GM19035 (cell line): ENCODE data around the gene ARHGEF19.

ENCODE experiments used
- ATAC-seq: cut with Tn5 transposase; IDR thresholded peaks from one replicate; pipeline ENCODE4 v1.9.1; 2021; ENCODE audit not compliant: unreplicated experiment

Gene ARHGEF19

DNA sequence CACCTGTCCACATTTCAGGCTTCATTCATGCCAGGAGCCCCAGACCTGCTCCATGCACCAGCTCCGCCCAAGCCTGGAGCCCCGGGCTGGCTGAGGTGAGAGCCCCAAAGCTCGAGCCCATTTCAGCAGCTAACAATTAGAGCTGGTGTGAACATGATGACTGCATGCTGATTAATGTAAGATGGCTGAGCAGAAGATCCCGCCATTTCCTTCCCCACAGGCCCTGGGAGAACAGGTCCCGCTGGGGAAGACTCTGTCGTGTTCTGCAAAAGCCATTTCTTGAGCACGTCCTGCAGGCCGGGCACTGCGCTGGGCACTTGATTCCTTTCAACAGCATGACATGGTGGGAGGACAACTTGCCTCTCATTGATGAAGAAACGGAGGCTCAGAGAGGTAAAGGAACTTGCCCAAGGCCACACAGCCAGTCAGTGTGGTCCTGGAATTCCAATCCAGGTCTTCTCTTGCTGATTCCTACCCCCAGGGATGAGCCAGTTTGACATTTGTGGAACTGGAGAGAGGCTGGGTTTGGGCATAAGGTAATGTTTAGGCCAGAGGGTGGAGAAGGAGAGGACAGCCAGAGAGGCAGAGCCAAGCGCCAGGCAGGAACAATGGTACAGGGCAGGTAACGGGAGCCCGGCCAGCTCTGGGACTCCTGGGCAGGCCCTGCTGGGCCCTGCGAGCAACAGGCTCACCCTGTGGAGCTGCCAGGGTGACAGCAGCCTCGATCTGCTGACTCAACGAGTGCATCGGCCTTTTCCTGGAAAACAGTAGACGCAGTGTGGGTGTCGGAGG is 28.5 kb downstream of the ARHGEF19 start:
- ATAC-seq: no peak

DNA sequence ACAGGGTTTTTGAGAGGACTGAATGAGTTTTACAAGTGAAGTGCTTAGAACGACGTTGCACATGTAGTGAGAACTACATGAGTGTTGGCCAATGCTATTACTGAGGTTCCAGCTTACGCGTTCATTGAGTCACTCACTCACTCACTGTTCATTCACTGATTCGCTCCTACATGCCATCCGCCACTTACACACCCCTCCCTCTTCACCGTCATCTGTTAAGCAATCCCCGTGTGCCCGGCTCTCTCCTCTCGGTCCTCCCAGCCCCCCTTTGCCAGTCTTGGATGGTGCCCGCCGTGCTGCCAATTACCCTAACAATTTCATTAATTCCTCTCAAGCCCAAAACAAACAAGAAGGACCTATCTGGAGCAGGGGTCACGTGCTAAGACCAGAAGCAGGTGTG is 29.3 kb downstream of the ARHGEF19 start:
- no peak for ATAC-seq

DNA sequence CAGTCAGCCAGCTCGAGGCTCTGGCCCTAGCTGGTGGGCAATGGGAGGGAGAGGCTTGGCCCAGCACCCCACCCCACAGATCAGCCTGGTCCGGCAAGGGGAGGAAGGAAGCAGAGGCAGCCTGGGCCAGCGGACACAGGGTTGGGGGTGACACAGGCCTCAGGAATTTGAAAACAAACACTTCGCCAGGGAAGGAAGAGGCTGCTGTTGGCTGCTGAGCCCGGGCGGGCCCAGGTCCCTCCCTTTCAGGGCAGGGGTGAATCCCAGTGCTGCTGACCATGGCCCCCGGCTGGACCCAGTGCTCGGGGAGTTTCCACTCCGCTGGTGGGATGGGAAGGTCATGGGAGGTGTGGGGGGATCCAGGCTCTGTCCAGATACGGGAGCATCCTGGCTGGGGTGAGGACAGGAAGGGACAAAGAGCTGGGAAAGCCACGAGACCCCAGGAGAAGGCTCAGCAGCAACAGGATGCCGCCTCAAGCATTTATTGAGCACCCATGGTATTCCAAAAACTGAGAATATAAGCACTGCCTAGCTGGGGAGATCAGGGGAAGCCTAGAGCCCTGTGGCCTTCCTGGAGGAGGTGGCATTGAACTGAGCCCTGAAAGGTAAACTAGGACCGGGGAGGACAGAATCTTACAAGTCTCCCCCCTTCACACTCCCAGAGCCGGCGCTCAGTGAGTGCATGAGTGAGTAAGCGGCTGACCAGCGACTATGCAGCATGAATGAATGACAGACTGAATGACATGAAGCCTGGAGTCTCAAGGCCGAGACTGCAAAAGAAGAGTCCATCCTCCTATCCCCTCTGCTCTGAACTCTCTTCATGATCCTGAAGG is 30.3 kb downstream of the ARHGEF19 start:
- no peak for ATAC-seq

DNA sequence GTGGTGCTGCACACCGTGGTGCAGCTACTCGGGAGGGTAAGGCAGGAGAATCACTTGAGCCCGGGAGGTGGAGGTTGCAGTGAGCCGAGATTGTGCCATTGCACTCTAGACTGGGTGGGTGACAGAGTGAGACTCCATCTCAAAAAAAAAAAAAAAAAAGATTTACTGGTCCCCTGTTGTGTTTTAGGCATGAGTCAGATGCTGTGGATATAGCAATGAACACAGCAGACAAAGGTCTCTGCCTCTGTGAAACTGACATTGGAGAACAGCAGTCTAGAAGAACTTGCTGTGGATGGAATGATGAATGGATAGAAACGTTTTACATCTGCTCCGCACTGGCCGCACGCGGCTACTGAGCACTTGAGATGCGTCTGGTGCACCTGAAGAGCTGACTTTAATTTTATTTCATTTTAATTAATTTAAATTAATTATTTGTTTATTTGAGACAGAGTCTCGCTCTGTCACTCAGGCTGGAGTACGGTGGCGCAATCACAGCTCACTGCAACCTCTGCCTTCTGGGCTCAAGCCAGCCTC is 32.1 kb downstream of the ARHGEF19 start:
- no peak for ATAC-seq

DNA sequence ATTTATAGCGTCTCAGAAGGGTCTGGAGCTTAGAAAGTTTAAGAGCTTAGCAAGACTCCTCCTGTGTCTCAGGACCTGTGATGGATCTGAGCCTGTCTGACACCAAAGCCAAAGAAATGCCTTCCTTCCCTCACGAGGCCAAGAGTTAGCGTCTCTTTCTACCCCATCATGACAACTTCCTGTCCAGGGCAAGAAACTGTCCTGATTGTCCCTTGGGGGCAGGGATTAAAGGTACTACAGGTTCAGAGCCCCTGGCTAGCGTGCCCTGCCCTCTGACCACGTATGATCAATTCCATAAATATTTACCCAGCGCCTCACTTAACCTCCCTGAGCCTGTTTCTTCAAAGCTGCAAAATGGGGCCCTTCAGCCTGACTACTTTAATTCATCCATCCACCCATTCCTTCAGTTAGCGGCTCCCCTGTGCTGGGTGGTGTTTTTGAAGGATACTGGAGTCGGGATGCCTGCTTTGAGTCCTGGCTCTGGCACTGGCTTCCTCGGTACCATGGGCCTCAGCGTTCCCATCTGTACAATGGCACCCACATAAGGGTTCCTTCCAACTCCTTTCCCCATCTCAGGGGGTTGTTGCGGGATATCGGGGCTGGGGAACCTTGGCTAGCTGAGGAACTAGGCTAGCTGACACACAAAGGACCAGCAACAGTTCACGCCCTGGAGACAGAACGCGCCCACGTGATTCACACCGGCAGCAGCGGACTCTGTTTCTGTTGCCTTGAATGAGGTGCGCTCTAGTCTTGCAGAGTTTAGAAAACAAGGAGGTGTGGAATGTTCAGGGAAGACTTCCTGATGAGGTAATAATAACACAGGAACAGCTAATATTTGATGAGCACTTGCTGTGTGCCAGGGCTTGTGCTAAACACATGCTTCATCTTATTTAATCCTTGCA is 33.6 kb downstream of the ARHGEF19 start:
- ATAC-seq: no peak

DNA sequence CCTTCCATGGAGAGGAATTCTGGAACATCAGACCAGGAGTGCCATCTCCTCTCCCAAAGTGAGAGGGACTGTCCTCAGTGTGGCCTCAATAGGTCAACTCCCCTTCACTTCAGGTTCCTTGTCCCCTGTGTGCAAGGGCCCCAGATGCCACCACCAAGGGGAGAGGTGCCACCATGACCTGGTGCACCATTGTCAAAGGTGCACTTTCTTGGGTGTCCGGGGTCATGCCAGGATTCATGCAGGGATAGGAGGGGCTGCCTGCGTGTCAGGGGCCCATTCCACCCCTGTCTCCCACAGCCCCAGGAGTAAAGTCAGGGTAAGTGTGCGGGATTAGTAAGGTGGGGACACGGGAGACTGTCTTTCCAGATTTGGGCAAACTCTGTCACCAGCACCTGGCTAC is 35.1 kb downstream of the ARHGEF19 start:
- ATAC-seq: no peak

DNA sequence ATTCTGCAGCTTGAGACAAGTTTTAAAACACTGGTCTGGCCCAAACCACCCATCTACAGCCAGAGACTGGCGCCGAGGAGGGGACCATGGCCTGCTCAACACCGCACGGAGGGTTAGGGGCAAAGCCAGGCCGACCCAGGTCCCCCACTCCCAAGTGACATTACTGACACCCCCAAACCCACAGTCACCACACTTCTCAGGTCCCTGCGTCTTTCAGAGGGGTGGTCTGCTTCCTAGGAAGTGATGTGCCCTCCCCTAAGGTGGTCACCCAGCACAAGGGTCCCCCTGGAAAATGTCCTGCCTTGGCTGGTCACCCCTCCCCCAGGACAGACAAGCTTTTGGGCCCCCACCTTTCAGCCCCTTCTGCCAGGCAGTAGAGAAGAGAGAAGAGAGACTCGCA is 35.8 kb downstream of the ARHGEF19 start:
- ATAC-seq: no peak

DNA sequence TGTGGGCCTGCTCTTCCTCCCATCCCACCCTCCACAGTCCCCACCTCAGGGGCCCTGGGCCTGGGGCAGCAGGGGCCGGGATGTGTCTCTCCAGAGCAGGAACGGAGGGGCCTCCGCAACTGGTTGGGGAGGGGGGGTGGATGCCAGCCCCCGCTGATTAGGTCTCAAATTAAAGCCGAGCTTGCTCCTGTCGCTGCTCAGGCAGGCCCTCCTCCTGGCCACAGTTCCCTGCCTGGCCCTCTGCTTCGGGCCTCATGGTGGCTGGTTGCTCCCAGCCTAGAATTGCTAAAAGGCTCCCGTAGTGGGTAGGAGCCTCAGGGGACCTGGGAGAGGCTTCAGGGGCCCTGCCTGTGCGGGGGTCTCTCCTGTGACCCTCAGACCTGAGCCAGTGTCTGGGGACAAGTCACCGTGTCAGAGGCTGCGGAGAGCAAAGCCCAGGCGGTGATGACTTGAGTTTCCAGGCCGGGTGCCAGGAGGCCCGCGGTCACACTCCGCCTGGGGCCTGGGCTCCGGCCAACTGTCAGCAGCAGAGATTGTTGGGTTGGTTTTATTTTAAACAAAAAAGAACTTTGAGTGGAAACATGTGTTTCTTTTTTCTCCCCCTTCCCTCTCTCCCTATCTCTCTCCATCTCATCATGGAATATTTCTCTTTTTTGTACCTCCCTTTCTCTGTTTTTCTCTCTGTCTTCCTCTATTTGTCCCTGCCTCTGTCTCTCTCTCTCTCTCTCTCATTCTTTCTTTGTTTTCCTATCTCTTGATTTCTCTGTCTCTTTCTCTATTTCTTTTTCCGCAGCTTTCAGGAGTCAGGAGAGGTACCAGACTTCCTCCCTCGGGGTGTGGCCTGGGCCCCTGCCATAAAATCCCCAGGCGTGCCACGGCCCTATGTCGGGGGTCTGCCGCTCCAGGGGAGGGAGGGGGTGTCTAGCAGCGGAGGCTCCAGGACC is 36.6 kb downstream of the ARHGEF19 start:
- ATAC-seq: no peak

DNA sequence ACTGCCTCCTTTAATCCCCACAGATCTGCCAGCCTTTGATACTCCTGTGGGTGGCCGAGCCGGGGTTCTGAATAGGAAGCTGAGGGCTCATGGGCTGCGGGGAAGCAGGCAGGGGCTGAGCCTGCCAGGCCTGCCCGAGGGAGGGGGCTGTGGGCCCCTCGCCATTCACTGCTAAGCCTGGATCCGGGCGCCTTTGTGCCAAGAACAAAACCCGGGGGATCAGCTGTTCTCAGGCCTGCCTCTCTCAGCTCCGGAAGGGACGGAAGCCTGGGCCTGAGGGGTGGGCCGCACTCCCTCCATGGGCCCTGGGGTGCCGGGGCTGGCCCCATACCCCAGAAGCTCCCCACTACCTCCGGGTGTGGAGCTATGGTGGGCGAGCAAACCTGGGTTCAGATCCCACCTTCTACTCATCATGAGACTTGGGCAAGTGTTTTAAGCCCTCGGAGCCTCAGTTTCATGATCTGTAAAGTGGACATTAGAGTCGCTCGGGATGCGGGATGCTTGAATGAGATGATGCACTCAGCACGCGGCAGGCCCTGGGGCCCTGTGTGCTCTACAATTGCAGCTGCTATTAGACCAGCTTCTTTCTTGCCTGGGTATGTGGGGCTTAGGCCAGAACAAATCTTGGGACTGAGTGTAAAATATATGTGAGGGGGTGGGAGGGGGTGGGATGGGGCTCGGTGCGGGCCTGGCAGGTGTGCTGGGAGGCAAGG is 37.4 kb downstream of the ARHGEF19 start:
- ATAC-seq: no peak

DNA sequence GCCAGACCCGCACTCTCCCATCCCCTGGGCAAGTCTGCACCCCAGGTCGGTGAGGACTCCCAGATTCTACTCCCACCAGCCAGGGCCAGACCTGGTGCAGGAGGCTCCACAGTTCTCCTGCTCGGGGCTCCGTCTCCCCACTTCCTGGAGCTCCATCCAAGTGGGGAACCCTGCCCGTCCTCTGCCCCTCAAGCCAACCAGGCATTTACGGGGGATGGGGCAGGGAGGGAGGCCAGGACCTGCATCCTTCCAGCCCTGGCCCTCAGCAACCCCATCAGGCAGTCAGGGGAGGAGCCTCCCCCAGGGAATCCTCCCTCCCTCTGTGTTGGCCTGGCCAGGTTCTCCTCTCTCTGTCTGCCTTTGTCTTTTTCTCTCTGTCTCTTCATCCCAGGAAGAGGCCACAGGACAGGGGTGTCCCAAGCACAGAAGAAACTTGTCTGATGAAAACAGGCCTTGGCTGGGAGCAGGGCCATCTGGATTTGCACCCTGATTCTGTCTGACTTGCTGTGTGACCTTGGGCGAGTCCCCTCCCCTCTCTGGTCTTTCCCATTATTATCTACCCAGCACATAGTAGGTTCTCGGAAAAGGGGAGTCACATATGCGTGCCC is 38.1 kb downstream of the ARHGEF19 start:
- ATAC-seq: no peak

DNA sequence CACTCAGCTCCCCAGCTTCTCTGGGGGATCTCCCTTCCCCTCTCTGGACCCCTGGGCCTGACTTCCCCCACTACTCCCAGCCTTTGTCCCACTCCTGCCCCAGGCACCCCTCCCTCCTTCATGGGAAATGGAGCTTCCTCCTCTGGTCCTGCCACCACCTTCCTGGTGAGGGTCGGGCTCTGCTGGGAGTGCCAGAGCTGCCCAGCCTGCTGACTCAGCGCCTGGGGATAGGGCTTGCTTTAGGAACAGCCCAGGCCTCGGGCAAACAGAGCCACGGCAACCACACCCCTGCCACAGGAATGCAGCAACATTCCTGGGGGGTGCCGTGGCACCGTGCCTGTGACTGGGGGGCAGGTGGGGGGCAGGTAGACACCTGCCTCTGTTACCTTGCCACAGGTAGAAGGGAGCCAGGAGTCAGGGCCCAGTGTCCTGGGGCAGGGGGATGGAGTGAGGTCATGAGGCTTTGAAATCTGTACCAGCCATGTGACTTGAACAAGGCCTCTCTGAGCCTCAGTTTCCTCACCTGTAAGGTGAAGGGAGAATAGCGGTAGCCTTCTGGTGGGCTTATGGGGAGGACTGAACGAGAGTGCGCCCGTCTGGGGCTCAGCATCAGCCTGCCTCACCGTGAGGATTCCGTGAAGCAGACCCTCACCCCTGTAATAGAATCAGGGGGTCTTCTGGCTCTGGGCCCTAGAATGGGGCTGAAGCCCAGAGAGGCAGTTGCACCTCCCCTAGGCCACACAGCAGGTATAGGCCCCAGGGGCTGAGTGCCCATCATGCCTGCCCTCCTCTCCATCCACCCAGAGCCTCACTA is 38.8 kb downstream of the ARHGEF19 start:
- no peak for ATAC-seq

DNA sequence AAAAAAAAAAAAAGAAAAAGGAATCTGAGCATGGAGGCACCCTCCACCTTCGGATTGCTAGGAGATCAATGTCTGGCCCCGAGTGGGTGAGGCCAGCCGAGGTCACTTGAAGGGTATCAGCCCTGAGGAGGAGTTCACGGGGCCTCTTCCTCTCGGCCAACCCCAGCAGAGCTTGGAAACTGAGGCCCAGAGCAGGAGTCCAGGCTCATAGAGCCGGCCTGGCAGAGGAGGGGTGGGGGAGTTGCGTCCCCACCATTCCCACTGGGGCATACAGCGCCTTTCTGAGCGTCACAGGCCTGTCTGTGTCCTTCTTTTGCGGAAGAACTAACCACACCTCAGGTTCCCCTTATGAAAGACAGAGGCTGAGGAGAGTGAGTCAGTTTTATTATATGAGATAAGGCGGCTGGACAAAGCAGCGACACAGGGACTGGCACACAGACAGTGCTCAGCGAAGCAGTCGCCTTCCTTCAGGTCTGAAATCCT is 39.4 kb downstream of the ARHGEF19 start:
- no peak for ATAC-seq

DNA sequence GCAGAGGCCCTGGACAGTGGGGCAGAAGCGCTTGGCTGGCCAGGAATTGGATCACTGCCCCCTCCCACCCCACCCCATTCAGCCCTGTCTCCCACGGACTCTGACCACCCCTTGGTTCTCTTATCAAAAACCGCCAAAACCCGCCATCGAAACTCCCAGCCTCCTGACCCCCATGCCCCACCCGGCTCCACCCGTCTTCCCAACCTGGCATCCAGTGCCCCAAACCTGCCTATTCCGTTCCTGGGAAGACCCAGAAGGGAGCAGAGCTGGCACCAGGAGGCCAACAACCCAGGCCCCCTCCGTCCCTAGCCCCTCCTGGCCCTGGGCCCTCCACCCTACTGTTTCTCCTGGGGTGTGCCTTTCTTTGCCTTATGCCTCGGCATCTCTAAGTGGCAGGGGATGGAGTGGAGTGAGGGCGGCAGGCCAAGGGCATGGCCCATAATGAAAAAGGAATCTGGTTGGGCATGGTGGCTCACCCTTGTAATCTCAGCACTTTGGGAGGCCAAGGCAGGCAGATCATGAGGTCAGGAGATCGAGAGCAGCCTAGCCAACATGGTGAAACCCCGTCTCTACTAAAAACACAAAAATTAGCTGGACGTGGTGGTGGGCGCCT is 40.1 kb downstream of the ARHGEF19 start:
- no peak for ATAC-seq

DNA sequence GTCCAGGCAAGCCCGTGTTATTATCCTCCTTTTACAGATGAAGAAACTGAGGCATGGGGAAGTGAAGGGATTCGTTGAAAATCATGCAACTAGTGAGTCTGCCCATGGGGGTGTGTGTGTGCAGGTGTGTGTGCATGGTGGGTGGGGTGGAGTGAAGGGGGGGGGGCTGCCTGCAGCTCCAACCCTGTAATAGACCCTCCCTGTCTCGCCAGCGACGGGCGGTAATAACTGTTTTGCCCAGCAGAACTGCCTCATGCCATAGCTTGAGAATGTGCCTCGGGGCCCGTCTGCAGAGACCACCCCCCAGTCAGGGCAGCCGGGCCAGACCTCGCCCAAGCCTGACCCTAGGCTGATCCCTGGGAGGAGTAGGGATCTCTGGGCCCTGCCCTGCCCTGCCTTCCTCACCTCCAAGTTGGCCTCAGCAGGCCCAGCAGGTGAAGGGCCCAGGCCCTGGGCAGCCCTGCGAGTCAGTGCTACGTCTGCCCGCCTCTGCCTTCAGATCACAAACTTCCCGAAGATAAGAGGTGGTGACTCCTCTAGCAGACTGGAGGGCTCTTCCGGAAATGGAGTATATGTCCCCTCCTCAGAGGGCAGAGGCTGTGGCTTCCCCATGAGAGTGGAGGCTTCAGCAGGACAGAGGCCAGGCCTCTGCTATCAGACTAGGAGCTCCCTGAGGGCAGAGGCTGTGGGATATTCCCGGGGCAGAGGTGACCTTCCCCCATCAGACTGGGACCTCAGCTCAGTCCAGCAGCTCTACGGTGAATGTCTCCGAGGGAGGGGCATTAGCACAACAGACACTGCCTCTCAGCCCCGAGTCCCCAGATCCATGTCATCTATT is 40.9 kb downstream of the ARHGEF19 start:
- ATAC-seq: no peak

DNA sequence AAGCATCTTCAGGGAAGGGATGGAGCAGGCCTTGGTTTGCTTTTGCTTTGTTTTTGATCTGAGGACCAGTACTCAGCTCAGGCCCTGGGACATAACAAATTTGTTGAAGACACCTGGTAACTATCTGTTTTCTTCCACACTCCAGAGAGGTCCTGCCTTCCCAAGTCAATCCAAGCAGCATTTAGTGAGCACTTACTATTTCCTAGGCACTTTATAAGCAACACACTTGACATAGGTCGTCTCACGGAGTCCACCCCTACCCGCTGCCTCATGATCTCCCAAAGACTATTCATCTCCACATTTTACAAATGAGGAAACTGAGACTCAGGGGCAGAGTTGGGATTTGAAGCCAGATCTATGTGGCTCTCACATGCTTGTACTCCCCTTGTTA is 42.2 kb downstream of the ARHGEF19 start:
- no peak for ATAC-seq

DNA sequence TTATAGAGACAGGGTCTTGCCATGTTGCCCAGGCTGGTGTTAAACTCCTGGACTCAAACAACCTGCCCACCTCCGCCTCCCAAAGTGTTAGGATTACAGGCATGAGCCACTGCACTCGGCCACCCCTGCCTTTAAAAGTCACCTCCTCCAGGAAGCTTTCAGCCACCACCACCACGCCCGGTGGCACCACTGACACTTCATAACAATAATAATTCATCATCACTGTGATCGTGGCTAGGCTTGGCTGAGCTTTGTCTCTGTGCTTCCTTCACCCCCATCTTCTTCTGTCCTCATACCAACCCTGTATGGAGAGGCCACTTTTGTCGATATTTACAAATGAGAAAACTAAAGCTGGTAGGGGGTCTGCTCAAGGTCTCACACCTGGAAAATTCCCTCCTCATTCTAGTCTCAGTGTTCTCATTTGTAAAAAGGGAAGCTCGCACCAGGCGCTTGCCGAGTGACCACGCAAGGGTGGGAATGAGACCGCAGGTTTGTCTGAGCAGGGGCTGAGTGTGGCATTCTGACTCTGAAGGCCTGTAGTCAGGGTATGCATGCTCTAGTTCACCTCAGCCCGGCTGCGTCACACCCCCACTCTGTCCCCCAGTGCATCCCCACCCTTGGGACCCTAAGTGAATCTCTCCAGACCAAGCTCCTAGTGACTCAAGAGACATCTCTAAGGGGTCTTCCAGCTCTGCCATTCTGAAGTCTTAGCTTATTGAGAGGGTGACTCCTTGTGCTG is 43.7 kb downstream of the ARHGEF19 start:
- ATAC-seq: no peak
